ENCODE measurements around the gene ARMC3. TPM values are rescaled to one million over a fixed set of nuclear protein-coding genes. Genes with fewer than 3 reads are reported as not detected.
A peak's percentile ranks its signal among the peaks of the same experiment; 100 is the strongest.

The ARMC3 gene
- total and polyA plus RNA-seq, 9 of the 15 experiments (the other 6 are each of a cell fraction or from before 2014, with no cell fraction given): 0.33 to 1.1 (median 0.62) TPM

GRCh38 chr10:23079700-23080099 lies 151.8 kb downstream of the ARMC3 start:
- Histone ChIP-seq H3K27ac (ENCODE audit: extremely low read depth, low read depth, low read length) (no peak overlapping the region), H3K4me2 (ENCODE audit: insufficient read depth, low read length) (no peak overlapping the region), H4K20me1 (replicated peaks; ENCODE audit: control insufficient read depth, insufficient read depth, low read length) (no peaks in the 10 kb centered on the region), H3K4me1 (replicated peaks in 1 of 2; ENCODE audit: control insufficient read depth in 2 of 2, insufficient read depth in 2 of 2, low read length in 2 of 2) (no peaks in the 10 kb centered on the region), H3K9ac (ENCODE audit: insufficient read depth in 1 of 2, low read depth in 2 of 2, low read length in 2 of 2) (0 out of 4 replicates have a peak overlapping the region, but pooled peaks of 1 of the 2 experiments have one; percentile 20), H3K9me3 (replicated peaks; ENCODE audit: control insufficient read depth, insufficient read depth, low read depth, low read length) (no peaks in the 10 kb centered on the region), H2AFZ (ENCODE audit: low read depth, low read length) (0 out of 2 replicates have a peak overlapping the region, but pooled peaks have one; percentile 41), H3K4me3 (no peak overlapping the region), H3K27me3 (ENCODE audit: control insufficient read depth in 2 of 2, insufficient read depth in 2 of 2, low read length in 2 of 2) (peaks cover 0 to 4% of the 10 kb centered on the region in 2 experiments; a peak in 1 of 5 replicates), H3K79me2 (ENCODE audit: control insufficient read depth, insufficient read depth, low read length) (no peaks in the 10 kb centered on the region), H3K9me1 (ENCODE audit: control insufficient read depth, insufficient read depth, low read length) (no peaks in the 10 kb centered on the region), H3K36me3 (ENCODE audit: control insufficient read depth, insufficient read depth, low read length) (no peaks in the 10 kb centered on the region)
- DNase-seq (ENCODE audit: extremely low read depth in 1 of 4, low spot score in 3 of 4) (no peak), ATAC-seq (peak; percentile 50; the same call in 1 of the 3 replicates), FAIRE-seq (no peak)
- in situ Hi-C loops (cut with MboI): no loop called here
- WGBS (ENCODE audit: insufficient coverage, low coverage, missing lambda C conversion rate): 10% methylated on average over 4 of the region's 4 CpGs
- intact Hi-C loops (cut with micrococcal nuclease): loop anchor here (5.0 kb wide), 1 partner anchor 68 kb away; no protein-coding TSS in a partner anchor
- TF ChIP-seq MAZ (CRISPR knock-in tag; conservative IDR thresholded peaks at IDR 0.05 in 1 of 2, IDR thresholded peaks at IDR 0.05 in 1 of 2): no peak
- TF ChIP-seq ZNF239 (CRISPR knock-in tag; IDR thresholded peaks at IDR 0.05): no peak
- no peak for TF ChIP-seq POLR2G (IDR thresholded peaks at IDR 0.05; ENCODE audit: low read depth, low read length)
- no peak for TF ChIP-seq SIX5 (IDR thresholded peaks at IDR 0.05; ENCODE audit: borderline replicate concordance in 1 of 2, insufficient read depth in 1 of 2, low read depth in 1 of 2, low read length in 2 of 2)
- no peak for TF ChIP-seq GTF2F1 (IDR thresholded peaks at IDR 0.05; ENCODE audit: low read depth, low read length)
- no peak for TF ChIP-seq COPS2 (conservative IDR thresholded peaks at IDR 0.05)
- TF ChIP-seq KLF10 (CRISPR knock-in tag; IDR thresholded peaks at IDR 0.05): no peak
- TF ChIP-seq FOXM1 (IDR thresholded peaks at IDR 0.05; ENCODE audit: low read depth): no peak
- TF ChIP-seq FOXM1 (CRISPR knock-in tag; IDR thresholded peaks at IDR 0.05; ENCODE audit: low read depth): no peak
- TF ChIP-seq ZBTB9 (CRISPR knock-in tag; IDR thresholded peaks at IDR 0.05): no peak
- ChIA-PET CTCF (ENCODE audit: low intra/inter-chr PET ratio) (no interaction called here), POLR2A (interaction anchor here (0.8 kb wide), 1 partner anchor 710 kb away, joined by 3 read pairs; no protein-coding TSS in a partner anchor)
- BruUV-seq (replicated peaks): no TSS peak

Data from K562 (cell line).